ENCODE results near the gene ZNF546. TPM values are rescaled to one million over a fixed set of nuclear protein-coding genes. Genes with fewer than 3 reads are reported as not detected.
"Not testable (repeated sequence)": the region's sequence is repeated elsewhere in the genome, so short reads cannot be mapped to it uniquely, and the experiment has no call there.

ZNF546 gene
- polyA plus RNA-seq, 3 donors from 2014 or later, result 2.4 to 2.5 TPM; not detected in 1

DNA sequence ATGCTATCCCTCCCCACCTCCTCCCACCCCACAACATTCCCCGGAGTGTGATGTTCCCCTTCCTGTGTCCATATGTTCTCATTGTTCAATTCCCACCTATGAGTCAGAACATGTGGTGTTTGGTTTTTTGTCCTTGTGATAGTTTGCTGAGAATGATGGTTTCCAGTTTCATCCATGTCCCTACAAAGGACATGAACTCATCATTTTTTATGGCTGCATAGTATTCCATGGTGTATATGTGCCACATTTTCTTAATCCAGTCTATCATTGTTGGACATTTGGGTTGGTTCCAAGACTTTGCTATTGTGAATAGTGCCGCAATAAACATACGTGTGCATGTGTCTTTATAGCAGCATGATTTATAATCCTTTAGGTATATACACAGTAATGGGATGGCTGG lies 41.2 kb downstream of the ZNF546 start:
- H3K27me3 Mint-ChIP-seq (ENCODE audit: low read depth in 3 of 3); H3K27ac Mint-ChIP-seq; DNase-seq; H3K4me3 Mint-ChIP-seq; H3K4me1 Mint-ChIP-seq: not testable (repeated sequence)
- H3K36me3 Mint-ChIP-seq, result peaks cover 10 to 16% (median 15%) of the 10 kb centered on the region in 3 donors
- H3K9me3 Mint-ChIP-seq, result peaks cover 34 to 64% (median 56%) of the 10 kb centered on the region in 6 donors

DNA sequence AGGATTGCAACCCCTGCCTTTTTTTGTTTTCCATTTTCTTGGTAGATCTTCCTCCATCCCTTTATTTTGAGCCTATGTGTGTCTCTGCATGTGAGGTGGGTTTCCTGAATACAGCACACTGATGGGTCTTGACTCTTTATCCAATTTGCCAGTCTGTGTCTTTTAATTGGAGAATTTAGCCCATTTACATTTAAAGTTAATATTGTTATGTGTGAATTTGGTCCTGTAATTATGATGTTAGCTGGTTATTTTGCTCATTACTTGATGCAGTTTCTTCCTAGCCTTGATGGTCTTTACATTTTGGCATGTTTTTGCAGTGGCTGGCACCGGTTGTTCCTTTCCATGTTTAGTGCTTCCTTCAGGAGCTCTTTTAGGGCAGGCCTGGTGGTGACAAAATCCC lies 44.9 kb downstream of the ZNF546 start:
- not testable (repeated sequence) for DNase-seq; H3K4me1 Mint-ChIP-seq; H3K27me3 Mint-ChIP-seq (ENCODE audit: low read depth in 3 of 3); H3K27ac Mint-ChIP-seq; H3K4me3 Mint-ChIP-seq
- peaks cover 36 to 41% (median 37%) of the 10 kb centered on the region in 3 donors for H3K36me3 Mint-ChIP-seq
- peaks cover 26 to 46% (median 38%) of the 10 kb centered on the region in 6 donors for H3K9me3 Mint-ChIP-seq

DNA sequence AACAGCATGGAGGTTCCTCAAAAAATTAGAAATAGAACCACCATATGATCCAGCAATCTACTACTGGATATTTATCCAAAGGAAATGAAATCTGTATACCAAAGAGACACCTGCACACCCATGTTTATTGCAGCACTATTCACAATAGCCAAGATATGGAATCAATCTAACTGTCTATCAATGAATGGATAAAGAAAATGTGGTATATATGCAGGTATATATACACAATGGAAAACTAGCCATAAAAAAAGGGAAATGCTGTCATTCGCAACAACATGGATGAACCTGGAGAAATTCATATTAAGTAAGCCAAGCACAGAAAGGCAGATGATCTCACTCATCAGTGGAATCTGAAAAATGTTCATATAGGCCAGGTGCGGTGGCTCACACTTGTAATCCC lies 56.6 kb downstream of the ZNF546 start:
- Mint-ChIP-seq H3K36me3 (peaks cover 7 to 12% (median 11%) of the 10 kb centered on the region in 3 donors), H3K4me3 (peak overlapping the region in 3 of 5 donors; percentile 17 to 51 (median 47)), H3K9me3 (peaks cover 0 to 5% (median under 1%) of the 10 kb centered on the region in 6 donors), H3K4me1 (peaks cover 46 to 59% of the 10 kb centered on the region in 2 donors), H3K27me3 (ENCODE audit: low read depth in 3 of 3) (peaks cover 3 to 7% (median 4%) of the 10 kb centered on the region in 3 donors), H3K27ac (peak overlapping the region in 1 of 6 donors; percentile 37)
- no peak for DNase-seq

DNA sequence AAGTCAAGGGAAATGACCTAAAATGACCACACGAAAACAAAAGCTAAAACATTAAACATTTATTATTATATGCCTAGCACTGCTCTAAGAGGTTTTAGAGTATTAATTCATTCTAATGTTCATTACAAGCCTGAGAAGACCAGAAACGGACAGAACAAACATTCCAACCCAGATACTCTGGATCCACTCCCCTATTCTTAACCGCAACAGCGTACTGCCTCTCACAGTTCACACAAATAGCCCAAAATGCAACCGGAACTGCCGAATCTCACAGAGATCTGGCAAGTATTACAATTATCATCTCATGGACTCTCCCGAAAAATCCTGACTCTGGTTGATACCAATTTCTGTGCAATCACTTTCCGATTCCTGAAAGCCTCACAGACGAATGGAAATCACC lies 57.8 kb downstream of the ZNF546 start:
- H3K27ac Mint-ChIP-seq, result peak overlapping the region in 4 of 6 donors; percentile 11 to 83 (median 46)
- no peak for DNase-seq
- H3K4me3 Mint-ChIP-seq, result peak overlapping the region; percentile 98 to 100 (median 100)
- H3K36me3 Mint-ChIP-seq, result peaks cover 11 to 15% (median 14%) of the 10 kb centered on the region in 3 donors
- peaks cover 5 to 10% (median 8%) of the 10 kb centered on the region in 3 donors for H3K27me3 Mint-ChIP-seq (ENCODE audit: low read depth in 3 of 3)
- H3K4me1 Mint-ChIP-seq, result peaks cover 46 to 59% of the 10 kb centered on the region in 2 donors
- H3K9me3 Mint-ChIP-seq, result peaks cover 9 to 11% (median 11%) of the 10 kb centered on the region in 6 donors

DNA sequence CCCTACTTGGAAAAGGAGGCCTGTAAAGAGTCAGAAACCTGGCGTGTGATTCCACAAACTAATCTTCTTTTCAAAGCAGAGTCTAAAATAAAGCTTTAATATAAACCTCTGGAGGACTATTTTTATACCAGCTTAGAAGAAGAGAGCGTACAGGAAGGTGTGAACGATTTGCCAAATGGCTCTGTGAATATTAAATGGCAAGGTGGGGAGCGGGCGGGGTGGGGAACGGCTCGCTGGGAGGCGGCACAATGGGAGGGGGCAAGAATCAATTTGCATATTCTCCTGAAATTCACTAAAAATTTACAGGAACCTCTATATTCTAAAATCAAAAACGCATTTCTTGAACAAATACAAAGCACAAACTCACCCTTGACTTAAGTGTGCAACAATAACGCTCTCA lies 58.2 kb downstream of the ZNF546 start:
- peaks cover 13 to 16% (median 15%) of the 10 kb centered on the region in 6 donors for H3K9me3 Mint-ChIP-seq
- DNase-seq, result no peak
- peak overlapping the region in 5 of 6 donors; percentile 93 to 98 (median 96) for H3K27ac Mint-ChIP-seq
- H3K27me3 Mint-ChIP-seq (ENCODE audit: low read depth in 3 of 3), result peaks cover 7 to 14% (median 12%) of the 10 kb centered on the region in 3 donors
- H3K4me3 Mint-ChIP-seq, result peak overlapping the region; percentile 98 to 100 (median 100)
- peaks cover 46 to 59% of the 10 kb centered on the region in 2 donors for H3K4me1 Mint-ChIP-seq
- peaks cover 11 to 18% (median 17%) of the 10 kb centered on the region in 3 donors for H3K36me3 Mint-ChIP-seq

DNA sequence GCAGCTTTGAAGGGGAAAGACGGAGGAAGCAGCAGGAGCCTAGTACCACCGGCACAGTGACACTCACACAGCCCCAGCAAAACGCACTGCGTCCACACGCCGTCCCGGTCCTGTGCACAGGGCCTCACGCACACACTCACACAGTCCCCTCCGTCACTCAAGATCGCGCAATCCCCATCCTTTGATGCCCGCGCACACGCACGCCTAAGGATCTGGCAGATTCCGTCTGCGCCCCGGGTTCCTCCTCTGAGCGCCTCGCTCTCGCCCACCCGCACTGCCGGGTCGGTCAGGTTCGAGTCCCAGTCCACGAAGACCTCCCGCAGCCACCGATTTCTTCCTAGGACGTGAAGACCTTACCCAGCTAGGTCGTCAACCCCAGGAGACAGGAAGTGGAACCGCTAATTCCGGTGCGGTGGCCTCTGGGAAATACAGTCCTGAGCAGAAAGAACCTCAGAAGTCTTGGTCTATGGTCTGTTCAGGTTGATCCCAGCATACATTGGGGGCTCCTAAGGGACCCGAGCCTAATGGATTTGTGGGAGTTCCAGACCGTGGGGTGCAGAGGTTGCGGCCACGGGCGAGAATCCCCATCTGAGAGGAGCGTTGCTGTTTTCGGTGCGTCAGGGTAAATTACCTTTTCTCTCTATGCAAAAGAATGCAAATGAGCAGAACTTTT lies 59.1 kb downstream of the ZNF546 start, which contains the start of gene ZNF780B:
Gene ZNF780B (minus strand): TSS at position 400 of the 673 bp plus-strand sequence. CDS start 5,899 bp downstream, outside the sequence.
- DNase-seq, result peak; percentile 62 to 66 (median 64)
- Mint-ChIP-seq H3K4me1 (peaks cover 43 to 59% of the 10 kb centered on the region in 2 donors), H3K9me3 (peaks cover 14 to 20% (median 18%) of the 10 kb centered on the region in 6 donors), H3K4me3 (peak within 1 kb of the TSS; percentile 98 to 100 (median 100)), H3K36me3 (peaks cover 11 to 14% (median 13%) of the 10 kb centered on the region in 3 donors), H3K27ac (peak within 1 kb of the TSS; percentile 93 to 98 (median 95)), H3K27me3 (ENCODE audit: low read depth in 3 of 3) (peaks cover 9 to 16% (median 11%) of the 10 kb centered on the region in 3 donors)

DNA sequence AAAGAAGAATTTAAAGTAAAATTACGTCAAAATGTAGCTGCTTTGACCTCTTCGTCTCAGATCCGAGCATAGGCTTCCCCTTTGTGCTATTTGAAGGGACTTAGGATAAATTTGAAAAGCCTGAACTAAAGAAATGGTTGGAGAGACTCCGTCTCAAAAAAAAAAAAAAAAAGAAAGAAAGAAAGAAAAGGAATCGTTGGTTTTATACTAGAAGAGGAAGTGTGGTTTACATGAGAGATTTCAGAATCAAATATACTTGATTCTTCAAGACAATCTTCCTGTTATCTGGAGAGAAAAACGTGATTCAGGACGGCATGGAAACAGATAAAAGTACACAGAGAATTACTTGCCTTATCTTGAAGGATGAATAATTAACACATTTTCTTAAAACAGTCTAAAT lies 59.6 kb downstream of the ZNF546 start:
- H3K27me3 Mint-ChIP-seq (ENCODE audit: low read depth in 3 of 3), result peaks cover 11 to 18% (median 13%) of the 10 kb centered on the region in 3 donors
- H3K4me3 Mint-ChIP-seq, result peak overlapping the region; percentile 98 to 100 (median 100)
- peaks cover 11 to 14% (median 13%) of the 10 kb centered on the region in 3 donors for H3K36me3 Mint-ChIP-seq
- DNase-seq, result no peak
- peaks cover 43 to 55% of the 10 kb centered on the region in 2 donors for H3K4me1 Mint-ChIP-seq
- peaks cover 15 to 24% (median 20%) of the 10 kb centered on the region in 6 donors for H3K9me3 Mint-ChIP-seq
- H3K27ac Mint-ChIP-seq, result peak overlapping the region; percentile 93 to 98 (median 95)

DNA sequence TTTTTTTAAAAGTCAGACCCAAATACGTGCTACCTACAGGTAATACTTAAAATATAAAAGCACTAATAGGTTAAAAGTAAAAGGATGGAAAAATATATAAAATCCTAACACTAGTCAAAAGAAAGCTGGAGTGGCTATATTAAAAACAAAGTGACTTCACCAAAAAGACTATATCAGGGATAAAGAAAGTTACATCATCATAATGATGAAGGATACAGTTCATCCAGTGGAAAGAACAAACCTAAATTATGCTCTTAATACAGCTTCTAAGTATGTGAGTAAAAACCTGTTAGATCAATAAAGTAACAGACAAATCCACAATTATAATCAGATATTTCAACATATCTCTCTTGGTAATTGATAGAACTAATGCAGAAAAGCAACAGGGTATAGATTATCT lies 60.3 kb downstream of the ZNF546 start:
- no peak for DNase-seq
- peaks cover 14 to 18% (median 15%) of the 10 kb centered on the region in 3 donors for H3K27me3 Mint-ChIP-seq (ENCODE audit: low read depth in 3 of 3)
- peak overlapping the region; percentile 98 to 100 (median 100) for H3K4me3 Mint-ChIP-seq
- H3K9me3 Mint-ChIP-seq, result peaks cover 15 to 31% (median 20%) of the 10 kb centered on the region in 6 donors
- H3K27ac Mint-ChIP-seq, result no peak overlapping the region
- peaks cover 11 to 14% (median 13%) of the 10 kb centered on the region in 3 donors for H3K36me3 Mint-ChIP-seq
- peaks cover 43 to 49% of the 10 kb centered on the region in 2 donors for H3K4me1 Mint-ChIP-seq

DNA sequence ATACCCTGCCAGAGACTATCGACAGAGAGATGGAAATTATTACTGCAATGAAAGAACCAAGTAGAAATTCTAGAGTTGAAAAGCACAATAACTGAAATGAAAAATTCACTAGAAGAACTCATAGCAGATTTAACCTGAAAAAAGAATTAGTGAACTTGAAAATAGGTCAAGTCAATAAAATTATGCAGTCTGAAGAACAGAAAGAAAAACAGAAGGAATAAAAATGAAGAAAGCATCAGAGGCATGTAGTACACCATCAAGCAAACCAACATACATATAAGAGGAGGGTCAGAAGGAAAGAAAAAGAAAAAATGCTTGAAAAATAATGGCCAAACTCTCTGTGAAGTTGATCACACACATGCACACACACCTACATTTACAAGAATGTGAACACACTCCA lies 62.8 kb downstream of the ZNF546 start:
- Mint-ChIP-seq H3K9me3 (peaks cover 16 to 39% (median 24%) of the 10 kb centered on the region in 6 donors), H3K36me3 (peaks cover 12 to 18% (median 13%) of the 10 kb centered on the region in 3 donors), H3K4me1 (peaks cover 23 to 24% of the 10 kb centered on the region in 2 donors), H3K27me3 (ENCODE audit: low read depth in 3 of 3) (peaks cover 16 to 19% (median 16%) of the 10 kb centered on the region in 3 donors), H3K27ac (no peak overlapping the region), H3K4me3 (no peak overlapping the region)
- DNase-seq, result no peak

DNA sequence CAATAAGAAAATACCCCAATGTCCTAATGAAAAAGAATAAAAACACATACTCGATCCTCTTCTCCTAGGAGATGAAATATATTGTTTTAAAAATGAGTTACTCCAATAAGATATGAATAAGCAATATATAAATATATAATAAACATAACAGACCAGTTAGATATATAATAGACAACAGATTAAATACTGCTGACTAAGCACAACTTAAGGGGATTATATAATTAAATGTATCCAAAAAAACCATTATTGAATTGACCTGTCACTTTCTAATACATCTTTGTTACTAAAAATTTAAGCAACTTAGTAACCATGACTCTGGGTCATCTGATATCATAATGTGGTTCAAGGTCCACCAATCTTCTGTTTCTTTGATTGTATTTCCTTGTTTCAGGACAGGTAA lies 73.2 kb downstream of the ZNF546 start:
- H3K4me1 Mint-ChIP-seq, result no peaks in the 10 kb centered on the region
- H3K27ac Mint-ChIP-seq, result no peak overlapping the region
- peaks cover 11 to 37% (median 26%) of the 10 kb centered on the region in 3 donors for H3K36me3 Mint-ChIP-seq
- H3K4me3 Mint-ChIP-seq, result no peak overlapping the region
- H3K27me3 Mint-ChIP-seq (ENCODE audit: low read depth in 3 of 3), result peaks cover 0 to 3% (median 0%) of the 10 kb centered on the region in 3 donors
- no peak for DNase-seq
- H3K9me3 Mint-ChIP-seq, result peaks cover 0 to 18% (median 9%) of the 10 kb centered on the region in 6 donors

Other genes with a start within 250 kb of the ZNF546 start
- gene LEUTX, start 218.2 kb upstream of the ZNF546 start, polyA plus RNA-seq, result not detected
- gene DYRK1B, start 162.9 kb upstream of the ZNF546 start, polyA plus RNA-seq, result 10 to 100 TPM in 2 of 3 donors, 1 to 10 TPM in 1; 6.2 to 24.8 (median 12.5) TPM
- 100 to 1,000 TPM; 127 to 166 (median 143) TPM for gene FBL, start 150.7 kb upstream of the ZNF546 start, polyA plus RNA-seq
- under 1 TPM in 2 of 3 donors, not detected in 1; 0.36 to 0.92 TPM for gene FCGBP, start 62.4 kb upstream of the ZNF546 start, polyA plus RNA-seq
- 100 to 1,000 TPM; 113 to 133 (median 127) TPM for gene PSMC4, start 25.9 kb upstream of the ZNF546 start, polyA plus RNA-seq
- 10 to 100 TPM in 1 of 3 donors, 1 to 10 TPM in 2; 7.1 to 10.6 (median 9.5) TPM for gene ZNF780B, start 59.2 kb downstream of the ZNF546 start, polyA plus RNA-seq
- 10 to 100 TPM in 2 of 3 donors, 1 to 10 TPM in 1; 9.7 to 17.3 (median 12.4) TPM for gene ZNF780A, start 93.9 kb downstream of the ZNF546 start, polyA plus RNA-seq
- gene MAP3K10, start 194.4 kb downstream of the ZNF546 start, polyA plus RNA-seq, result under 1 TPM in 2 of 3 donors, not detected in 1; 0.36 to 0.42 TPM
- not detected for gene TTC9B, start 221.3 kb downstream of the ZNF546 start, polyA plus RNA-seq
- gene CCNP, start 229.6 kb downstream of the ZNF546 start, polyA plus RNA-seq, result not detected